Testis (tissue), 3 donors: Measurements from ENCODE around the gene DNAJC15. TPM values are rescaled to one million over a fixed set of nuclear protein-coding genes. Genes with fewer than 3 reads are reported as not detected.

Experiments
- DNase-seq: peaks from one replicate; pipeline ENCODE4 v3.0.0-alpha.2; 2019
- H3K27ac ChIP-seq, 2 donors: fragments of 200-600 bp; sonication (generic); one replicate each; pipeline ENCODE4 v1.5.1; 2019
- H3K27me3 ChIP-seq: fragments of 200-600 bp; sonication (generic); one replicate; pipeline ENCODE4 v1.5.1; 2019
- H3K36me3 ChIP-seq: fragments of 200-600 bp; sonication (generic); one replicate; pipeline ENCODE4 v1.5.1; 2017; ENCODE audit warnings: low read depth; ENCODE audit errors: missing control alignments
- H3K4me1 ChIP-seq: fragments of 200-600 bp; sonication (generic); one replicate; pipeline ENCODE4 v1.5.1; 2019
- H3K4me3 ChIP-seq, 2 donors: fragments of 200-600 bp; sonication (generic); one replicate each; pipeline ENCODE4 v1.5.1; 2017 to 2019
- H3K9me3 ChIP-seq: fragments of 200-600 bp; sonication (generic); one replicate; pipeline ENCODE4 v1.5.1; 2017
- CTCF ChIP-seq, 3 experiments: fragments of 450-650 bp in 2 of 3; fragments of 200-600 bp in 1 of 3; sonication (generic) in 1 of 3; IDR thresholded peaks; one replicate each; pipeline ENCODE4 v1.5.1; 2016 to 2019; ENCODE audit warnings: antibody characterized with exemption in 3 of 3, mild to moderate bottlenecking in 2 of 3, moderate library complexity in 1 of 3
- POLR2A ChIP-seq: fragments of 450-650 bp; IDR thresholded peaks from one replicate; pipeline ENCODE4 v1.6.1; 2017; ENCODE audit warnings: antibody characterized with exemption, mild to moderate bottlenecking, moderate library complexity
- WGBS, 2 donors: methylation state at CpG; one replicate each; pipeline ENCODE4 v1.1.5; 2018; 5-methylcytosine and 5-hydroxymethylcytosine counted together
- intact Hi-C: fragments of 100-400 bp; cut with DNase I; formaldehyde crosslinking; loops from one replicate; pipeline ENCODE4 v1.15.1; 2023; ENCODE audit warnings: low total_unique reads
- polyA plus RNA-seq: library from polyadenylated mRNA; stranded (reverse); fragments of 350-450 nt; fragmentation: Illumina TruSeq; extraction: RNeasy Lipid Tissue Mini Kit (QIAGEN cat#74804); gene quantifications from one replicate; pipeline ENCODE4 v1.2.3, GENCODE V29; 2014; ENCODE audit warnings: low read depth, low replicate concordance; ENCODE audit not compliant: insufficient read depth
- total RNA-seq, 2 donors: library from RNA; depleted of rRNA; stranded (reverse); fragments of >200 nt; gene quantifications; one replicate each; pipeline ENCODE4 v1.2.3, GENCODE V29; 2016

DNAJC15 gene
- total and polyA plus RNA-seq, 3 donors from 2014 or later, result 11.8 to 49.8 (median 17.2) TPM

- TF ChIP-seq CTCF (IDR thresholded peaks at IDR 0.05) (no peak), POLR2A (no peak)
- intact Hi-C loops, result no loop called here
These were observed 106.2 kb downstream of the DNAJC15 start for GRCh38 chr13:43129511-43130110.

GRCh38 chr13:43132257-43132656 is 108.9 kb downstream of the DNAJC15 start:
- Histone ChIP-seq H3K27ac (no peak overlapping the region), H3K4me1 (no peaks in the 10 kb centered on the region), H3K36me3 (no peaks in the 10 kb centered on the region), H3K4me3 (no peak overlapping the region), H3K27me3 (no peaks in the 10 kb centered on the region), H3K9me3 (no peaks in the 10 kb centered on the region)
- intact Hi-C loops, result no loop called here
- WGBS, 2 donors, result 63 to 66% methylated on average over 4 of the region's 4 CpGs
- TF ChIP-seq CTCF (IDR thresholded peaks at IDR 0.05), result no peak
- no peak for TF ChIP-seq POLR2A
- peak; percentile 60 for DNase-seq

More at GRCh38 chr13:43129511-43130110, 106.2 kb downstream of the DNAJC15 start:
- Histone ChIP-seq H3K4me1 (no peaks in the 10 kb centered on the region), H3K4me3 (no peak overlapping the region), H3K27me3 (no peaks in the 10 kb centered on the region), H3K9me3 (no peaks in the 10 kb centered on the region), H3K27ac (no peak overlapping the region), H3K36me3 (no peaks in the 10 kb centered on the region)
- 56 to 67% methylated on average over 3 of the region's 3 CpGs for WGBS, 2 donors
- no peak for DNase-seq

- Histone ChIP-seq H3K9me3 (no peaks in the 10 kb centered on the region), H3K4me3 (no peak overlapping the region), H3K36me3 (no peaks in the 10 kb centered on the region), H3K27ac (no peak overlapping the region), H3K4me1 (no peaks in the 10 kb centered on the region), H3K27me3 (no peaks in the 10 kb centered on the region)
- 81 to 93% methylated on average over 5 of the region's 5 CpGs for WGBS, 2 donors
- TF ChIP-seq POLR2A, result no peak
- TF ChIP-seq CTCF (IDR thresholded peaks at IDR 0.05), result no peak
- DNase-seq, result no peak
- intact Hi-C loops, result no loop called here
These were observed 109.5 kb downstream of the DNAJC15 start for GRCh38 chr13:43132911-43133310.

- no peak overlapping the region for H3K4me3 ChIP-seq
- intact Hi-C loops, result no loop called here
- no peak for DNase-seq
- no peak for TF ChIP-seq CTCF (IDR thresholded peaks at IDR 0.05)
- no peak for TF ChIP-seq POLR2A
- no peaks in the 10 kb centered on the region for H3K27me3 ChIP-seq
- H3K9me3 ChIP-seq, result no peaks in the 10 kb centered on the region
- WGBS, 2 donors, result 79 to 86% methylated on average over 4 of the region's 4 CpGs
- no peak overlapping the region for H3K27ac ChIP-seq
- no peaks in the 10 kb centered on the region for H3K36me3 ChIP-seq
- H3K4me1 ChIP-seq, result no peaks in the 10 kb centered on the region
These were observed 110.4 kb downstream of the DNAJC15 start for GRCh38 chr13:43133792-43134191.

GRCh38 chr13:43134868-43135267 is 111.5 kb downstream of the DNAJC15 start:
- Histone ChIP-seq H3K4me1 (no peaks in the 10 kb centered on the region), H3K9me3 (no peaks in the 10 kb centered on the region), H3K27ac (no peak overlapping the region), H3K4me3 (no peak overlapping the region), H3K36me3 (no peaks in the 10 kb centered on the region), H3K27me3 (no peaks in the 10 kb centered on the region)
- TF ChIP-seq CTCF (IDR thresholded peaks at IDR 0.05) (no peak), POLR2A (no peak)
- intact Hi-C loops, result no loop called here
- 88 to 93% methylated on average over 7 of the region's 7 CpGs for WGBS, 2 donors
- DNase-seq, result no peak
